HG03432 (cell line): Measurements from ENCODE around the gene CD248.

Experiments
- ATAC-seq: cut with Tn5 transposase; IDR thresholded peaks from one replicate; pipeline ENCODE4 v1.9.1; 2021; ENCODE audit warnings: mild to moderate bottlenecking, moderate library complexity; ENCODE audit not compliant: unreplicated experiment

The CD248 gene

GRCh38 chr11:66341502-66342126 is 24.8 kb upstream of the CD248 start:
- no peak for ATAC-seq

GRCh38 chr11:66340596-66341501 is 24.0 kb upstream of the CD248 start:
- no peak for ATAC-seq

GRCh38 chr11:66339686-66340483 is 23.0 kb upstream of the CD248 start:
- no peak for ATAC-seq

GRCh38 chr11:66339162-66339675 is 22.4 kb upstream of the CD248 start:
- no peak for ATAC-seq

- ATAC-seq = no peak
These were observed 21.7 kb upstream of the CD248 start for GRCh38 chr11:66338276-66339161.

GRCh38 chr11:66337103-66337899 is 20.5 kb upstream of the CD248 start:
- no peak for ATAC-seq

GRCh38 chr11:66336234-66337102 is 19.6 kb upstream of the CD248 start, which contains the start of gene RIN1:
RIN1 (minus strand) TSS chr11:66336434; CDS start chr11:66336402, 32 bp downstream.
- peak; percentile 75 for ATAC-seq

GRCh38 chr11:66335531-66336233 is 18.8 kb upstream of the CD248 start:
- no peak for ATAC-seq

- ATAC-seq = no peak
These were observed 18.0 kb upstream of the CD248 start for GRCh38 chr11:66334605-66335442.

- no peak for ATAC-seq
These were observed 17.2 kb upstream of the CD248 start for GRCh38 chr11:66333896-66334604.

- ATAC-seq = no peak
These were observed 16.5 kb upstream of the CD248 start for GRCh38 chr11:66333220-66333877.

- ATAC-seq = no peak
These were observed 15.8 kb upstream of the CD248 start for GRCh38 chr11:66332371-66333219.

- no peak for ATAC-seq
These were observed 14.9 kb upstream of the CD248 start for GRCh38 chr11:66331542-66332370.

GRCh38 chr11:66330931-66331330 is 14.1 kb upstream of the CD248 start:
- no peak for ATAC-seq
